Lung (tissue), 12 donors: ENCODE data around the gene TNFRSF18. TPM values are rescaled to one million over a fixed set of nuclear protein-coding genes. Genes with fewer than 3 reads are reported as not detected.

Experiments used
- ATAC-seq: fragments of 200-7000 bp; cut with Tn5 transposase; one replicate; pipeline ENCODE4 v1.9.1; 2020; ENCODE audit warnings: moderate number of reproducible peaks; ENCODE audit not compliant: insufficient read depth, low FRiP score
- DNase-seq, 3 donors: peaks; one replicate each; pipeline ENCODE4 v3.0.0-alpha.2; 2013 to 2017
- H3K27ac ChIP-seq, 2 donors: one replicate each; pipeline ENCODE4 v1.5.1; 2013; ENCODE audit warnings: mild to moderate bottlenecking in 2 of 2, moderate library complexity in 2 of 2, control low read depth in 1 of 2, inconsistent platforms in 1 of 2, low read depth in 1 of 2, low read length in 1 of 2
- H3K27me3 ChIP-seq, 3 donors: one replicate each; pipeline ENCODE4 v1.5.1; 2013; ENCODE audit warnings: low read length in 2 of 3; ENCODE audit not compliant: control insufficient read depth in 3 of 3, insufficient read depth in 3 of 3
- H3K36me3 ChIP-seq, 4 donors: one replicate each; pipeline ENCODE4 v1.5.1; 2013; ENCODE audit warnings: low read length in 4 of 4, mild to moderate bottlenecking in 1 of 4, moderate library complexity in 1 of 4; ENCODE audit not compliant: control insufficient read depth in 4 of 4, insufficient read depth in 4 of 4
- H3K4me1 ChIP-seq, 5 donors: one replicate each; pipeline ENCODE4 v1.5.1; 2013; ENCODE audit warnings: low read length in 5 of 5, mild to moderate bottlenecking in 2 of 5, moderate library complexity in 1 of 5; ENCODE audit not compliant: control insufficient read depth in 5 of 5, insufficient read depth in 5 of 5
- H3K4me3 ChIP-seq: one replicate; pipeline ENCODE4 v1.5.1; 2013; ENCODE audit warnings: mild to moderate bottlenecking, control low read depth, moderate library complexity
- H3K9ac ChIP-seq, 2 donors: one replicate each; pipeline ENCODE4 v1.5.1; 2013; ENCODE audit warnings: low read length in 2 of 2, control low read depth in 1 of 2; ENCODE audit not compliant: insufficient read depth in 1 of 2
- H3K9me3 ChIP-seq, 4 donors: one replicate each; pipeline ENCODE4 v1.5.1; 2013; ENCODE audit warnings: low read length in 3 of 4, mild to moderate bottlenecking in 1 of 4, moderate library complexity in 1 of 4; ENCODE audit not compliant: control insufficient read depth in 4 of 4, insufficient read depth in 3 of 4
- CTCF ChIP-seq: IDR thresholded peaks from 2 replicates; pipeline ENCODE4 v1.5.1; 2012; ENCODE audit warnings: mild to moderate bottlenecking; ENCODE audit errors: control extremely low read depth, extremely low read depth
- WGBS, 2 donors: extraction: QIAGEN DNeasy Blood & Tissue Kit; methylation state at CpG; one replicate each; pipeline ENCODE4 v1.1.7; 2013; 5-methylcytosine and 5-hydroxymethylcytosine counted together
- polyA plus RNA-seq, 2 donors: library from polyadenylated mRNA; stranded (reverse); fragments of 200-250 nt; gene quantifications; one replicate each; pipeline ENCODE4 v1.2.1, GENCODE V29; 2013
- total RNA-seq, 2 donors: library from RNA; depleted of rRNA in 1 of 2; stranded (reverse); fragments of >200 nt in 1 of 2; gene quantifications; one replicate each; pipeline ENCODE4 v1.2.1, GENCODE V29; 2014 to 2021
- donor health status: control.
- donor health status: control.
- donor health status: Bipolar disorder and iron deficiency.
- donor health status: healthy.
- donor health status: DM: yes; HTN: yes; CAD: no.

TNFRSF18 gene
- total and polyA plus RNA-seq, 4 donors: 1.8 to 4.0 (median 2.4) TPM

- no peaks in the 10 kb centered on the region for H3K36me3 ChIP-seq
- peaks cover 0 to 12% (median 0%) of the 10 kb centered on the region in 5 donors for H3K4me1 ChIP-seq
- no peaks in the 10 kb centered on the region for H3K9me3 ChIP-seq
- no peak for ATAC-seq
- peaks cover 0 to 4% (median 3%) of the 10 kb centered on the region in 3 donors for H3K27me3 ChIP-seq
- no peak overlapping the region for H3K9ac ChIP-seq
- H3K4me3 ChIP-seq: no peak overlapping the region
- no peak for TF ChIP-seq CTCF
- no peak overlapping the region for H3K27ac ChIP-seq
- 77 to 87% methylated on average over 12 of the region's 12 CpGs for WGBS, 2 donors
- no peak for DNase-seq
Observed at GRCh38 chr1:1165485-1165884, 40.9 kb downstream of the TNFRSF18 start.

GRCh38 chr1:1164701-1165451 lies 41.5 kb downstream of the TNFRSF18 start:
- 62 to 73% methylated on average over 48 of the region's 48 CpGs for WGBS, 2 donors
- DNase-seq (peak; percentile 36 to 61 (median 60)), ATAC-seq (no peak)
- no peak overlapping the region for H3K9ac ChIP-seq
- H3K4me1 ChIP-seq: peaks cover 0 to 12% (median 0%) of the 10 kb centered on the region in 5 donors
- H3K27ac ChIP-seq: no peak overlapping the region
- H3K9me3 ChIP-seq: no peaks in the 10 kb centered on the region
- H3K27me3 ChIP-seq: peaks cover 0 to 4% (median 3%) of the 10 kb centered on the region in 3 donors
- no peaks in the 10 kb centered on the region for H3K36me3 ChIP-seq
- no peak for TF ChIP-seq CTCF
- no peak overlapping the region for H3K4me3 ChIP-seq

- H3K27ac ChIP-seq: no peak overlapping the region
- peak overlapping the region in 1 of 2 donors; percentile 46 for H3K9ac ChIP-seq
Observed at GRCh38 chr1:1164361-1164700, 42.1 kb downstream of the TNFRSF18 start.

More at GRCh38 chr1:1164361-1164700, 42.1 kb downstream of the TNFRSF18 start:
- Histone ChIP-seq H3K4me1 (peaks cover 0 to 12% (median 0%) of the 10 kb centered on the region in 5 donors), H3K4me3 (no peak overlapping the region), H3K9me3 (no peaks in the 10 kb centered on the region), H3K27me3 (peaks cover 0 to 3% (median 2%) of the 10 kb centered on the region in 3 donors), H3K36me3 (no peaks in the 10 kb centered on the region)
- no peak for DNase-seq
- TF ChIP-seq CTCF: no peak
- WGBS, 2 donors: 67 to 87% methylated on average over 22 to 26 of the region's 26 CpGs
- no peak for ATAC-seq
